ENCODE results near the gene DHRS2. TPM values are rescaled to one million over a fixed set of nuclear protein-coding genes. Genes with fewer than 3 reads are reported as not detected.
A peak's percentile ranks its signal among the peaks of the same experiment; 100 is the strongest.

The DHRS2 gene
- total and polyA plus RNA-seq, 2 of the 13 experiments (the other 11 are each of a cell fraction or from before 2014, with no cell fraction given), result 1,621 to 3,021 TPM

GRCh38 chr14:23639048-23639890 is 3.1 kb downstream of the DHRS2 start (continued):
- TF ChIP-seq, protein P1, sequence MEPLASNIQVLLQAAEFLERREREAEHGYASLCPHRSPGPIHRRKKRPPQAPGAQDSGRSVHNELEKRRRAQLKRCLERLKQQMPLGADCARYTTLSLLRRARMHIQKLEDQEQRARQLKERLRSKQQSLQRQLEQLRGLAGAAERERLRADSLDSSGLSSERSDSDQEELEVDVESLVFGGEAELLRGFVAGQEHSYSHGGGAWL (CRISPR knock-in tag; IDR thresholded peaks at IDR 0.05), result peak; percentile 99
- no peak for TF ChIP-seq HOXD1 (CRISPR knock-in tag; IDR thresholded peaks at IDR 0.05)
- TF ChIP-seq TBX3 (IDR thresholded peaks at IDR 0.05; ENCODE audit: borderline replicate concordance), result no peak
- TF ChIP-seq, protein P2, sequence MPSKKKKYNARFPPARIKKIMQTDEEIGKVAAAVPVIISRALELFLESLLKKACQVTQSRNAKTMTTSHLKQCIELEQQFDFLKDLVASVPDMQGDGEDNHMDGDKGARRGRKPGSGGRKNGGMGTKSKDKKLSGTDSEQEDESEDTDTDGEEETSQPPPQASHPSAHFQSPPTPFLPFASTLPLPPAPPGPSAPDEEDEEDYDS (CRISPR knock-in tag; IDR thresholded peaks at IDR 0.05), result peak; percentile 39; the same call in 1 of the 2 replicates
- no peak for TF ChIP-seq PHF20 (CRISPR knock-in tag; IDR thresholded peaks at IDR 0.05)
- TF ChIP-seq NRL (CRISPR knock-in tag; IDR thresholded peaks at IDR 0.05; ENCODE audit: borderline replicate concordance), result no peak
- 0 out of 2 replicates have a peak, but pooled peaks have one; percentile 7 for TF ChIP-seq KDM6A (CRISPR knock-in tag; IDR thresholded peaks at IDR 0.05; ENCODE audit: low read depth)
- TF ChIP-seq, protein P3, sequence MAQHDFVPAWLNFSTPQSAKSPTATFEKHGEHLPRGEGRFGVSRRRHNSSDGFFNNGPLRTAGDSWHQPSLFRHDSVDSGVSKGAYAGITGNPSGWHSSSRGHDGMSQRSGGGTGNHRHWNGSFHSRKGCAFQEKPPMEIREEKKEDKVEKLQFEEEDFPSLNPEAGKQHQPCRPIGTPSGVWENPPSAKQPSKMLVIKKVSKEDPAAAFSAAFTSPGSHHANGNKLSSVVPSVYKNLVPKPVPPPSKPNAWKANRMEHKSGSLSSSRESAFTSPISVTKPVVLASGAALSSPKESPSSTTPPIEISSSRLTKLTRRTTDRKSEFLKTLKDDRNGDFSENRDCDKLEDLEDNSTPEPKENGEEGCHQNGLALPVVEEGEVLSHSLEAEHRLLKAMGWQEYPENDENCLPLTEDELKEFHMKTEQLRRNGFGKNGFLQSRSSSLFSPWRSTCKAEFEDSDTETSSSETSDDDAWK (CRISPR knock-in tag; IDR thresholded peaks at IDR 0.05), result no peak
- TF ChIP-seq, protein P4, sequence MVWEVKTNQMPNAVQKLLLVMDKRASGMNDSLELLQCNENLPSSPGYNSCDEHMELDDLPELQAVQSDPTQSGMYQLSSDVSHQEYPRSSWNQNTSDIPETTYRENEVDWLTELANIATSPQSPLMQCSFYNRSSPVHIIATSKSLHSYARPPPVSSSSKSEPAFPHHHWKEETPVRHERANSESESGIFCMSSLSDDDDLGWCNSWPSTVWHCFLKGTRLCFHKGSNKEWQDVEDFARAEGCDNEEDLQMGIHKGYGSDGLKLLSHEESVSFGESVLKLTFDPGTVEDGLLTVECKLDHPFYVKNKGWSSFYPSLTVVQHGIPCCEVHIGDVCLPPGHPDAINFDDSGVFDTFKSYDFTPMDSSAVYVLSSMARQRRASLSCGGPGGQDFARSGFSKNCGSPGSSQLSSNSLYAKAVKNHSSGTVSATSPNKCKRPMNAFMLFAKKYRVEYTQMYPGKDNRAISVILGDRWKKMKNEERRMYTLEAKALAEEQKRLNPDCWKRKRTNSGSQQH (CRISPR knock-in tag; IDR thresholded peaks at IDR 0.05; ENCODE audit: low read depth), result peak; percentile 69; the same call in 1 of the 2 replicates
- peak; percentile 95; the same call in 1 of the 2 replicates for TF ChIP-seq ZNF724P (CRISPR knock-in tag; IDR thresholded peaks at IDR 0.05; ENCODE audit: borderline replicate concordance)
- TF ChIP-seq AKAP8 (CRISPR knock-in tag; IDR thresholded peaks at IDR 0.05), result peak; percentile 95
- no peak for TF ChIP-seq EHMT2 (IDR thresholded peaks at IDR 0.05; ENCODE audit: borderline replicate concordance, low read depth, low read length)
- peak; percentile 59 for TF ChIP-seq KAT8 (CRISPR knock-in tag; IDR thresholded peaks at IDR 0.05)
- no peak for TF ChIP-seq MBNL3 (CRISPR knock-in tag; conservative IDR thresholded peaks at IDR 0.05)
- TF ChIP-seq MIXL1 (CRISPR knock-in tag; IDR thresholded peaks at IDR 0.05), result peak; percentile 87; the same call in 1 of the 2 replicates
- TF ChIP-seq KDM5B (CRISPR knock-in tag; IDR thresholded peaks at IDR 0.05; ENCODE audit: borderline replicate concordance), result no peak
- TF ChIP-seq ZBTB1 (CRISPR knock-in tag; IDR thresholded peaks at IDR 0.05; ENCODE audit: borderline replicate concordance), result no peak; the same call in 1 of the 2 replicates
- peak; percentile 96 for TF ChIP-seq SMYD3 (CRISPR knock-in tag; IDR thresholded peaks at IDR 0.05)
- TF ChIP-seq TIGD3 (CRISPR knock-in tag; IDR thresholded peaks at IDR 0.05; ENCODE audit: borderline replicate concordance), result peak; percentile 93
- TF ChIP-seq KDM1A (CRISPR knock-in tag; IDR thresholded peaks at IDR 0.05), result peak; percentile 4; the same call in 1 of the 2 replicates
- TF ChIP-seq, protein P5, sequence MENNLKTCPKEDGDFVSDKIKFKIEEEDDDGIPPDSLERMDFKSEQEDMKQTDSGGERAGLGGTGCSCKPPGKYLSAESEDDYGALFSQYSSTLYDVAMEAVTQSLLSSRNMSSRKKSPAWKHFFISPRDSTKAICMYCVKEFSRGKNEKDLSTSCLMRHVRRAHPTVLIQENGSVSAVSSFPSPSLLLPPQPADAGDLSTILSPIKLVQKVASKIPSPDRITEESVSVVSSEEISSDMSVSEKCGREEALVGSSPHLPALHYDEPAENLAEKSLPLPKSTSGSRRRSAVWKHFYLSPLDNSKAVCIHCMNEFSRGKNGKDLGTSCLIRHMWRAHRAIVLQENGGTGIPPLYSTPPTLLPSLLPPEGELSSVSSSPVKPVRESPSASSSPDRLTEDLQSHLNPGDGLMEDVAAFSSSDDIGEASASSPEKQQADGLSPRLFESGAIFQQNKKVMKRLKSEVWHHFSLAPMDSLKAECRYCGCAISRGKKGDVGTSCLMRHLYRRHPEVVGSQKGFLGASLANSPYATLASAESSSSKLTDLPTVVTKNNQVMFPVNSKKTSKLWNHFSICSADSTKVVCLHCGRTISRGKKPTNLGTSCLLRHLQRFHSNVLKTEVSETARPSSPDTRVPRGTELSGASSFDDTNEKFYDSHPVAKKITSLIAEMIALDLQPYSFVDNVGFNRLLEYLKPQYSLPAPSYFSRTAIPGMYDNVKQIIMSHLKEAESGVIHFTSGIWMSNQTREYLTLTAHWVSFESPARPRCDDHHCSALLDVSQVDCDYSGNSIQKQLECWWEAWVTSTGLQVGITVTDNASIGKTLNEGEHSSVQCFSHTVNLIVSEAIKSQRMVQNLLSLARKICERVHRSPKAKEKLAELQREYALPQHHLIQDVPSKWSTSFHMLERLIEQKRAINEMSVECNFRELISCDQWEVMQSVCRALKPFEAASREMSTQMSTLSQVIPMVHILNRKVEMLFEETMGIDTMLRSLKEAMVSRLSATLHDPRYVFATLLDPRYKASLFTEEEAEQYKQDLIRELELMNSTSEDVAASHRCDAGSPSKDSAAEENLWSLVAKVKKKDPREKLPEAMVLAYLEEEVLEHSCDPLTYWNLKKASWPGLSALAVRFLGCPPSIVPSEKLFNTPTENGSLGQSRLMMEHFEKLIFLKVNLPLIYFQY (CRISPR knock-in tag; IDR thresholded peaks at IDR 0.05; ENCODE audit: borderline replicate concordance), result peak; percentile 93

Measured in HepG2 (cell line).